Measurements from ENCODE around the gene COL21A1.
"Not testable (repeated sequence)": the region's sequence is repeated elsewhere in the genome, so short reads cannot be mapped to it uniquely, and the experiment has no call there.

COL21A1 gene

DNA sequence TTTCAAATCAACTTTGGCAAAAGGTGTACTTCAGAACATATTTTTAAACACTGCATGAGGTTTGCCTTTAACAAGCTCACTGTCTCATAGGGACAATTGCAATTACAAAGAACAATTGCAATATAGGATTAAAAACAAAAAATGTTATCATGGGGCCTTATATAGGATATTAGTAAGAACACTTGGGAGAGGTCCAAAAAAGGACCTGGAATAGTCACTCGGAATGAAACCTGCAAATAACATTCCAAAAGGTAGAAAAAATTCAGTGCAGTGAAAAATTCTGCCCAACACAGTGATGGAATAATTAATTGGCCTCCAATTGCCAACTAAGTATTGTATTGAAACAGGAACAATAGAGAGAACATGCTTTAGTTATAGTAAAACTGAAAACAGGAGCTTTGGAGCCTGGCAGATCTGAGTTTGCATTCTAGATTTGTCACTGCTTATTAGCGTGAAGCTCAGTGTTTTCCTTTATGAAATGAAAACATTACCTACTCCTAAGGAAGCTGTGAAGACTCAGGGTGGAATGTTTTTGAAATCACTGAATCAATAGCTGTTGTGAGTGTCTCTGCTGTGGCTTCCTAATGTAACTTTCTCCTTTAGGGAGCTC lies 199.3 kb downstream of the COL21A1 start:
- DNase-seq (ENCODE audit: low read depth): no peak

DNA sequence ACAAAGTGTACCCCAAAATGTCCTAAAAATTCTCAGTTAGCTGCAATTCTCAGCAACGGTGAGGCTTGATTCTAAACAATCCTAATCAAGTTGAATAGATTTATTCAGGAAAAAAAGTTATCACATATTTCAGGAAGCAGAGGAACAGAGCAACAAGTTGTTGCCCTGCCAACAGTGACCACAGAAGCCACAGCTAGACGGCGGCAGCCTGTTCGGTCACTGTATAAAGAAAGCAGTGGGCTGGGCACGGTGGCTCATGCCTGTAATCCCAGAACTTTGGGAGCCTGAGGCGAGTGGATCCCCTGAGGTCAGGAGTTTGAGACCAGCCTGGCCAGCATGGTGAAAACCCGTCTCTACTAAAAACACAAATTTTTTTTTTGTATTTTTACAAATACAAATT lies 200.8 kb downstream of the COL21A1 start:
- DNase-seq (ENCODE audit: low read depth): no peak

DNA sequence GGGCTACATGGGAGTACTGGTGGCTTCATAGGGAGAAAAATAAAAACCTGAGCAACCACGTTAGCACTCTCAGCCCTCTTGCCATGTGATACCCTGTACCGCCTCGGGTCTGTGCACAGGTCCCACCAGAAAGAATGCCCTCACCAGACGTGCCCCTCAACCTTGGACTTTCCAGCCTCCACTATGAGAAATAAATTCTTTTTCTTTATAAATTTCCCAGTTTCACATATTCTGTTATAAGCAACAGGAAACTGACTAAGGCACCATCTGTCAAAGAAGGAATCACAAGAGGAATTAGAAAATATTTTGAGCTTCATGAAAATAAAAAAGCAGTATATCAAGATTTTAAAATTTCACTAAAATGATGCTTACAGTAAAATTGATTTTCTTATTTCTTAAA lies 203.6 kb downstream of the COL21A1 start:
- no peak for DNase-seq (ENCODE audit: low read depth)

DNA sequence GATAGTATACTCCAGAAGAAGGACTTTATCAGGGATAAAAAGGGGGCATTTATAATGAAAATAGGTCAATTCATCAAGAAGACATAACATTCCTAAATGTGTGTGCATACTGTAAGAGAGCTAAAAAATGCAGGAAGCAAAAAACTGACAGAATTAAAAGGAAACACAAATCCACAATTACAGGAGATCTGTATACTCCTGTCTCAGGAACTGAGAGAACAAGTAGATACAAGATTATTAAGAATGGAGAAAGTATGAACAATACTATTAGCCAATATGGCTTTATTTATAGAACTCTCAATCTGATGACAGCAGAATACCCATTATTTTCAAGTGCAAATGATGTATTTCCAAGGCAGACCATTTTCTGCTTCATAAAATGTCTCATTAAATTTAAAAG lies 204.3 kb downstream of the COL21A1 start:
- DNase-seq (ENCODE audit: low read depth): no peak

DNA sequence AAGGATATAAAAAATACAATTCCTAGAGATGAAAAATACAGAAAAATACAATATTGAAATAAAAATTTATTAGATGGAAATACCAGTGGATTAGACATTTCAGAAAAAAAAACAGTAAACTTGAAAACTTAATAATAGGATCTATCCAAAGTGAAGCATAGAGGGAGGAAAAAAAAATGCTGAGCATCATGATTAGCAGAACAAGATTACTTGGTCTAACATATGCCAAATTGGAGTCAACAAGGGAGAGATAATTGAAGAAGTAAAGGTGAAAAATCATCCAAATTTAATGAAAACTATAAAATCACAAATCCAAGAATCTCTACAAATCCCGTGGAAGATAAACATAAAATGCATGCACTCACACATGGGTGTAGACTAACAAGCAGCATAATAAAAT lies 205.8 kb downstream of the COL21A1 start:
- no peak for DNase-seq (ENCODE audit: low read depth)

DNA sequence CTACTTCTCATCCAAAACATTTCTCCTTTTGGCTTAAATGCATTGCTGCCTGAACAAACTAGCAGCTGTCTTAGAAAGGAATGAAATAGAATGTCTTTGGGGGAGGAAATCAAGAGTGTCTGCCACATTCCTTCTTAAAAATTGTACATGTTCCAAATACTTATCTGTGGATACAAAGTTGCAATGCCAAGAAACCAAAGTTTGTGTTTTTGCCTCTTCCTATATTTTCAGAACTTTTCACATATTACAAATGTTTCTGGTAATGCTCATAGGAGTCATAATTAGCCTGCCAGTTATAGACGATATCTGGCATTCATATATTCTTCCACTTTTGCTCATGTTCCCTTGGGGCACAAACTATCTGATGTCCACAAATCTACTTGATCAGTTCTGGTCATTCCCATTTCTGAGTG lies 206.5 kb downstream of the COL21A1 start:
- DNase-seq (ENCODE audit: low read depth): no peak

DNA sequence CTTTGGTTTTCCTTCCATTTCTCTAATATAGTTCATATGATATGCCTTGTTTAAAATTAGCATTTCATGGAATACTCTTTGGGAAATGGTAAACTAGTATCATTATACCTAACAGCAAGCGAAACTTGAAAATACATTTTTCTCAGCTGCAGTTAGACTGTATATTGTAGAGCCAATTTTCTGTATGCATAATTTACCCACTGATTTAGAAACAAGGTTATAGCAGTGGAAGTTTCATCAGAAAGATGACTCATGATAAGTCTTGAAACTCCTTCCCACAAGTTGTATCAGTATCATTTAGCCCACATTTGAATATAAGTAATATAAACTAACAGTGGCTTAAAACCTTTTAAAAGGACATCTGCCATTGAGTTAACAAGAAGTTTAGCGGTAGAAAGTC lies 207.2 kb downstream of the COL21A1 start:
- no peak for DNase-seq (ENCODE audit: low read depth)

DNA sequence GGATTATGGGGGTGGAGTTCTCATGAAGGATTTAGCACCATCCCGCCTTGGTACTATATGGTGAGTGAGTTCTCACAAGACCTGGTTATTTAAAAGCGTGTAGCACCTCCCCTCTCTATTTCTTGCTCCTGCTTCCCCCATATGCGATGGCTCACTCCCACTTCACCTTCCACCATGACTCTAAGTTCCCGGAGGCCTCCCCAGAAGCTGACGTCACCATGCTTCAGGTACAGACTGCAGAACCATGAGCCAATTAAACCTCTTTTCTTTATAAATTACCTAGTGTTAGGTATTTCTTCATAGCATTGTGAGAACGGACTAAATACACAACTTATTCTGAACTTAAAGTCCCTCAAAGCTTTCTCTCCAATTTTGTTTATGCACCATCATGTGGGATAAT lies 208.6 kb downstream of the COL21A1 start:
- DNase-seq (ENCODE audit: low read depth): no peak

DNA sequence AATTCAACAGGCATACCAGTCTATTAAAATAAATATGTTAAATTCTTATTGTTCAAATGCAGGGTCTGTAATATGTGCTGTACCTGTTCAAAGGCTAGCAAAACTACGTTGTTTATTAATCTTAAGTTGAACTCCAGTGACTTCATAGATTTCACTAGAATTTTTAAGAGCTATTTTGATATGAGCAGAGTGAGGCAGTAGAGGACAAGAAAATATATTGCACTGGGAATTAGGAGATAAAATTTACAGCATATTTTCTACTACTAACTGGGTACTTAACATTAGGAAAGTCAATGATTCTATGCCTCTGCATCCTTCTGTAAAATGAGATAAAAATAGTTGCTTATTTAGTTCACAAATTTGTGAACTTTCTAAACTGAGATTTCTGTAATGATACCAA lies 209.8 kb downstream of the COL21A1 start:
- DNase-seq (ENCODE audit: low read depth): no peak

DNA sequence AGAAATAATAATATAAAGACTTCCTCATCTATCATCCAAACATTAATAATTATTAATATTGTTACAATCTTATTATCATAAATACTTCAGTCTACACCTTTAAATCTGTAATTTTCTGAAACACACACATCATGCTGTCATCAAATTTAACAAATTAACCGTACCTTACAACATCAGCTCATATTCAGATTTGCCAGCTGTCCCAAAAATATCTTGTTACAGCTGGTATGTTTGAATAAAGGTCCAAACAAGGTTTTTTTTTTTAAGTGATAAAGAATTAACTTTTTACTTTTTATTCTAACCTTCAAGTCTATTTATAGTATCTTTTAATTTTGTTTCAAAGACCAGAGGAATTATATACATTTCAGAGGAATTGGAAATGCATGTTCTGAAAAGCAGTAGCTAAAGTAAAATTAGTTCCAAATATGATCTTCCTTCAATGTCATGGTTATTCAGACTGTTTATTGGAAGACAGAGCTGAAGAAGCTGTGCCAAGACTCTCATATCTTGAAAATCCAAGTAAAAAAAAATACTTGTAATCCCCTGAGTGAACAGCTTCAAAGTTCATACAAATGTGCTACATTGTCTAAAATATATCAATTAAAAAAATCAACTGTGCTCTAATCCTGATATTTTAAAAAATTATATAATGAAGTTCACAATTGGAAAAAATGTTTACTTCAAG lies 210.3 kb downstream of the COL21A1 start:
- no peak for DNase-seq (ENCODE audit: low read depth)

DNA sequence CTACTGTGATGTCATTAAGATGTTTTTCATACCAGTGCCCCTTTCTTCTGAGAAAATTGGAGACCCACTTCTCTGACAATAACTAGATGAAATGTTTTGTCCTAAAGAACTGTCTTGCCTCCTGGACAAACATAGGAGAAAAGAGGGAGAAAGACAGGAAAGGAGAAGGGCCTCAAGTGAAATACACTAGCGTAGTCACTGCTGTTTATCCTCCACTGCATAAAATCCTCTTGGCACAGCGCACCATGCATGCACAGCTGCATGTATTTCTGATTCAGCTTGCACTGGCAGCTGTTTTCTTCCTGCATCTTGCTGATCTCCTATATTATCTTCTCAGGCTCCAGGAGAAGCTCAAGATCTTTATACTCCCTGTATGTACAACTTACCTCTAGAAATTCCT lies 214.0 kb downstream of the COL21A1 start:
- DNase-seq (ENCODE audit: low read depth): no peak

DNA sequence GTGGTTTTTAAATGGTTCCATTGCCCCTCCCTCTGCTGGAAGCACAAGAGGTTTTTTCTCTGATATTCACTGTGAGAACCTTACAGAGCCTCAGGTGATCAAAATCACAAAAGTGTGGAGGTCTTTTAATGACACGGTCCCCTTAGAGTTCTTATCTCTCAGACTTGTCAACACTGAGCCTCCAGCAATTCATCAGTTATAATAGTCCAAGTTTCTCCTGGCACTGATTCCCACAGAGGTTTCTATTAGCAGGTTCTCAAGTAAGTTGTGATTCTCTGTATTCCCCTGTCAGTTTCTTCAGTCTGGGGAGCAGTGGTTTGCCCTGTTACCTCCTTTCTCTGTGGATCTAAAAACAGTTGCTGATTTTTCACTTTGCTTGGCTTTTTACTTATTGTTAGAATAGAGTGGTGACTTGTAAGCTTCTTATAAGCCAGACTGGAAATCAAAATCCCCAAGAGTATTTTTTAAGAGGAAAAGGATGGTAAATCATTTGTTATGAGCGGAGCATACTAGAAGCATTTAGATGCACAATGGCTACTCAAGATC lies 214.6 kb downstream of the COL21A1 start:
- no peak for DNase-seq (ENCODE audit: low read depth)

DNA sequence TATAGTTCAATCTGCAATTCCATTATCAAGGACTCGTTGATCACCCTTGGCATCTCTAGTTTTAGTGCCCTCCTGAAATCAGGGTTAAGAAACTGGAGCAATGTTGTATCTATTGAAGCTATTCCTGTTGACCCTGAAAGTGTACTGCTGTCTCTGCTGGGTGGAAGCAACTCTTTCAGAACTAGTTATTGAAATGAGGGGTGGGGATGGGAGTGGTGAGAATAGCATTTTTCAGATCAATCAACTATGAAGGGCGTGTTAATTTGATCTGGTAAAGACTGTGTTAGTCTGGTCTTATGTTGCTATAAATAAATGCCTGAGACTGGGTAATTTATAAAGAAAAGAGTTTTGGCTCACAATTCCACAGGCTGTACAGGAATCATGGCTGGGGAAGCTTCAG lies 219.5 kb downstream of the COL21A1 start:
- no peak for DNase-seq (ENCODE audit: low read depth)

DNA sequence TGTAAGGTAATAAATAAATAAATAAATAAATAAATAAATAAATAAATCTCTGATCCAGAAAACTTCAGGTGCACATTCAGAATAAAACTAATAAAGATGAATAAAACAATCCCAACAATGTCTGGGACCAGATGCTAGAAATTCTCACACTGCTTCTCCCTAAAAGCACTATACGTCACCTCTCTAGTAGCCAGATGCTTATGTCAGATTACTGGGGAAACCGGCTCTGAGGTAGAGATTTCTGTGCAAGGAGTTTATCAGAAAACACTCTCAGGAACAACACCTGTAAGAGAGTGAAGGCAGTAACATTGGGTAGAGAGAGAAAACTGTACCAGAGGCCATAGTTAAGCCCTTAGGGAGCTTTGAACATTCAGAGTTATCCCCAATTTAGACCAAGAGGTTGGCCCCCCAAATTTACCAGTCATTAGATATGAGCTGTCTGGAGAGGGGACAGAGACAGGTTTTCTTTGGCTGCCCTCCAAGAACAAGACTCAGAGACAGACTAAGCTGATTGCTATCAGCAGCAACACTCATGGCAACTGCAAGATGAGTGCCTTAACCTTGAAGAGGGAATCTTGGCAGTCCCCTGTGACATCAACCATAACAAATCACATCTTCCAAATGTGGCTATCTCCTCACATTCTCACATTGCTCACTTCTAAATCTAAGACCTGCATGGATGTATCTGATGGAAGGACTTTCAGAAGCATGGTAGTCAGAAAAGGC lies 220.8 kb downstream of the COL21A1 start:
- no peak for DNase-seq (ENCODE audit: low read depth)

DNA sequence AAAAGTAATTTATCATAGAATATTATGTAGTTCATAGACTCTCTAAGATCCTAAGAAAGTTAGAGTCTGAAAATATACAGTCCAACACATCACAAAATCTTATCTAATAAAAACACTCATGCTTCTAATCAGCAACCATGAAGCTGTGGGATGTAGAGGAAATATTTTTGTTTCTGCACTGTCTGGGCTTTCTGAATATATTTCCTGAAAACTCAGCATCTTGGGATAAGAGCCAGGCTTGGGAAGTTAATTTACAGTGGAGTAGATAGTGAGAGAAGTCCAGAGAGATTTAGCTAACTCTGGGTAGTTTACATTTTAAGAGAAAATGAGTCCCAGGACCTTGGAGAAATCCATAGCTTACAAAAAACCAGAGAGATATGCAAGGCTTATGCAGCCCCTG lies 221.6 kb downstream of the COL21A1 start:
- no peak for DNase-seq (ENCODE audit: low read depth)

DNA sequence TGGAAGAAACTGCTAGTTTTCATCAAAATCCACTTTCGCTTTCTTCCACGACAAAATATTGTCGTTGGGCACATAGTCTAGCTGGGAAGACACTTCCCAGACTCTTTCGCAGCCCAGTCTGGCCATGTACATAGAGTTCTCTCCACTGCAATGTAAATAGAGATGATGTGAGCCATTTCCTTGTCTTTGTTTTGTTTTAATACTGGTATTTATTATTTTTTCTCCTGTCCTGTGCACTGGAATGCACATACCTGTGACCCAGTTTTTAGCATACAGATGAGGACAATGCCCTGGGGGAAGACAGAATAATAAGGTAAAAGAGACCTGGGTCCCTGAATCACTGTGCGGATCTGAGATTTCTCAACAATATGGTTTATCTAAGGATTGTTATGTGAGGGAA lies 222.4 kb downstream of the COL21A1 start:
- DNase-seq (ENCODE audit: low read depth): no peak

DNA sequence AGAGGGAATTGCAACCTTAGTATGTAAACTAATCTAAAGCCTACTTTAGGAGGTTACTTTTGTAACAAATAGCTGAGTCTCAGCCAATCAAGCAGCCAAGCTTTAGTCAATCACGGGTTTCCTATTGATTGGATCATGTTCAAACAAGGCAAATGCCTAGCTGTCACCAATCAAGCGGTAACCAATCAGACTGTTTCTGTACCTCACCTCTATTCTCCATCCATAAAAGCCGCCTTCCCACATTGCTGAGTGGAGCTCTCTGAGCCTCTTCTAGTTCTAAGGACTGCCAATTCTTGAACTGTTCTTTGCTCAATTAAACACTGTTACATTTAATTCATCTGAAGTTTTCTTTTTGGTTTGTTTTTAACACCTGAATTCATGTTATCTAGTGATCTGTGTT lies 223.6 kb downstream of the COL21A1 start:
- DNase-seq (ENCODE audit: low read depth): no peak

DNA sequence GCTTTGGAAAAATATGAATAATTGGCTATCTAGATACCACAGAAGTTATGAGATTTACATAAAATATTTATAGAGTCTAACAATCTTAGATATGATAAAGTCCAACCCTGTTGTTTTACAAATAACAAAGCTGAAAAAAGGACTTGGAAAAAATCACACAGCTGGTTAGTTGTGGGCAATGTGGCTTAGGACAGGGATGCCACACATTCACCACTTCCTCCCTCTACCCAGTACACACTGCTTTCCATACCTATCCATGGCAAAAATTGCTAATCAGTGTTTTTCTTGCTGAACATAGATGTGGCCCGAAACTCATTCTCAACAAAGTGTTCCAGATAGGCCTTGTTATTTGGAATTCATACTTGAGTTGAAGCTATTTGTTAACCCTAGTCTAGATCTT lies 224.7 kb downstream of the COL21A1 start:
- no peak for DNase-seq (ENCODE audit: low read depth)

DNA sequence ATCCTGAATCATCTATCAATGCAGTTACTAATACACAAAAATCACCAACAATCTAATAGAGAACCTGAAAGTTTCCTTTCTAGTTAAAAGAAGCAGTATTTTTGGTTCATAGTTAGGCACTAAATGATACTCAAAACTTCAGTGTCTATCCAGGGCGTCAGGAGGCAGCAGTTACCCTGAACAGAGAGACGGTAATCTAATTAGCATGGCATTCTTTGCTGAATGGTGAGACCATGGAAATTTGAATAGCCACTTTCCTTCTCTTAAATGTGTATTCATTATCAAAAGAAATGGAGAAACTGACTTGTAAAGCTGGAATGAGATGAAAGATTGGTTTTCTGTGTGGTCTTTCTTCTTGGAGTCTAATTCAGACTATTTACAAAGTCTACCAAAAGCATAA lies 225.4 kb downstream of the COL21A1 start:
- no peak for DNase-seq (ENCODE audit: low read depth)

DNA sequence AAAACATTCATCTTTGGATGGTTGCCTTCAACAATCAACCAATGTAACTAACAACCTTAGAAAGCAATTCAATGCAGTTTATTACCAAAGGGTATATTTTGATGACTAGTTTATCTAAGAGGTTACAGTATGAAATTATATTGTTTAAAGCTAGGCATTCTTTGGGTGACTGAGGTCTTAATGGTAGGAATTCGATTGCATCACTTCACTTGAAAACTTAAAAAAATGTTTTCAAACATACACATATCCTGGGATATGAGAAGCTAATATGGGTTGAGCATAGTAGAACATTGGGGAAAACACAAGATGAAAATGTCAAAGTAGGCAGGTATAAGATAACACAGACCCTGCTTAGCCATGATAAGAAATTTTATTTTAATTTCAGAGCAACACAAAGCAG lies 227.4 kb downstream of the COL21A1 start:
- no peak for DNase-seq (ENCODE audit: low read depth)

DNA sequence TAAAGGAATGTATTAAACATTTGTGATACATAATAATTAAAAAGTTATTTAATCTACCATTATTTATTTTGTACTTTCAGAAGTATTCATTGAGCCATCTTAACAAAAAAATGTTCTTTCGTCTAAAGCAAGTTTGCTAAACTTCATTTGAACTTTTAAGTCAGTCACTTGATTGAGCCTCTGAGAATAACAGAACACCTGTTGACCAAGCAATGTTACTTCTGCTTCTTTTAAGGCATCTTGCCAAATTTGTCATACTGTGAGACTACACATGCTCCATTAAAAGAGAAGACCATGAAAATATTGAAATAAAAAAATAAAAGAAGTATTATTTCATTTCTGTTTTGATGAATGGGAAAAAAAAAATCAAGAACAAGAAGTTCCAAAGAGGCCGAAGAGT lies 230.2 kb downstream of the COL21A1 start:
- no peak for DNase-seq (ENCODE audit: low read depth)

DNA sequence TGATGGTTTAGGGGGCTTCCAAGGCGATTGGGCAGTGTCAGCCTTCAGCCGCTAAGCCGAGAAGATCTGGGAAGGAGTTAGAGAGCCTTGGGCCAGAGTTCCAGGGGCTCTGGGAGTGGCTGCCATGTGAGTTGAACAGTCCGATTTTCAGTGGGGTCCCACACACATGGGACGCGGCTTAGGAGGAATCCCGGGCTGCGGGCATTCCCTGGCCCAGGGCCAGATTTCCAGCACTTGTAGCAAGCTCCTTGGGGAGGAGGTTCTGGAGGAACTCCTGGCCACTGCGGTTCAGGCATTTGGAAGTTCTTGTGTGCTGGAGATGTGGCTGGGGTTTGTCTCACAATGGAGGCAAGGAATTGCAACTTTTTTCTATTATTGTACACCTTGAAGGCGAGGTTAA lies 233.3 kb downstream of the COL21A1 start:
- not testable (repeated sequence) for DNase-seq (ENCODE audit: low read depth)

DNA sequence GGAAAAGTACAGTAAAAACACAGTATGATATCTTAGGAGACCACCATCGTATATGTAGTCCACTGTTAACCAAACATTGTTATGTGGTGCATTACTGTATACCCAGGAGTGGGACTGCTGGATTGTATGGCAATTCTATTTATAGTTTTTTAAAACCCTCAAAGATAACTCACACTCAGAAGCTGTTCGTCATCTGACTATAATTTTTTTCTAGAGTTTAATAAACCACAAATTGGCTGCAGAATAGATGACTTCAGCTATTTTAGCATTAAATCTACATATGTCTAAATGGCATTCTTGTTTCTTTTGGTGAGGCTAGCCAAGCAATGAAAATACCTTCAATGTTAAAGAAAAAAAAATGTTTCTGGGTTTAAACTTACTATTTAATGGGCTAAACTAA lies 237.7 kb downstream of the COL21A1 start:
- DNase-seq (ENCODE audit: low read depth): no peak
